Tibial nerve (tissue), 3 donors: ENCODE results near the gene HPCA.

Experiments used
- CTCF ChIP-seq, 5 experiments: fragments of 200-600 bp in 3 of 5; fragments of 450-650 bp in 2 of 5; sonication (generic) in 3 of 5; IDR thresholded peaks; one replicate each; pipeline ENCODE4 v1.5.1; 2016 to 2019; ENCODE audit warnings: antibody characterized with exemption in 5 of 5, mild to moderate bottlenecking in 3 of 5, moderate library complexity in 2 of 5
- POLR2A ChIP-seq, 2 donors: fragments of 450-650 bp; IDR thresholded peaks; one replicate each; pipeline ENCODE4 v1.6.1; 2017; ENCODE audit warnings: antibody characterized with exemption in 2 of 2, mild to moderate bottlenecking in 2 of 2, moderate library complexity in 2 of 2

- TF ChIP-seq POLR2A (IDR thresholded peaks at IDR 0.05) (no peak), CTCF (IDR thresholded peaks at IDR 0.05) (no peak)
These were observed 651 bp upstream of the HPCA start for GRCh38 chr1:32885676-32886003.
